ENCODE measurements around the gene PBRM1. TPM values are rescaled to one million over a fixed set of nuclear protein-coding genes. Genes with fewer than 3 reads are reported as not detected.

The PBRM1 gene
- total and polyA plus RNA-seq, 7 experiments from 2014 or later: 58.4 to 109 (median 76.9) TPM

DNA sequence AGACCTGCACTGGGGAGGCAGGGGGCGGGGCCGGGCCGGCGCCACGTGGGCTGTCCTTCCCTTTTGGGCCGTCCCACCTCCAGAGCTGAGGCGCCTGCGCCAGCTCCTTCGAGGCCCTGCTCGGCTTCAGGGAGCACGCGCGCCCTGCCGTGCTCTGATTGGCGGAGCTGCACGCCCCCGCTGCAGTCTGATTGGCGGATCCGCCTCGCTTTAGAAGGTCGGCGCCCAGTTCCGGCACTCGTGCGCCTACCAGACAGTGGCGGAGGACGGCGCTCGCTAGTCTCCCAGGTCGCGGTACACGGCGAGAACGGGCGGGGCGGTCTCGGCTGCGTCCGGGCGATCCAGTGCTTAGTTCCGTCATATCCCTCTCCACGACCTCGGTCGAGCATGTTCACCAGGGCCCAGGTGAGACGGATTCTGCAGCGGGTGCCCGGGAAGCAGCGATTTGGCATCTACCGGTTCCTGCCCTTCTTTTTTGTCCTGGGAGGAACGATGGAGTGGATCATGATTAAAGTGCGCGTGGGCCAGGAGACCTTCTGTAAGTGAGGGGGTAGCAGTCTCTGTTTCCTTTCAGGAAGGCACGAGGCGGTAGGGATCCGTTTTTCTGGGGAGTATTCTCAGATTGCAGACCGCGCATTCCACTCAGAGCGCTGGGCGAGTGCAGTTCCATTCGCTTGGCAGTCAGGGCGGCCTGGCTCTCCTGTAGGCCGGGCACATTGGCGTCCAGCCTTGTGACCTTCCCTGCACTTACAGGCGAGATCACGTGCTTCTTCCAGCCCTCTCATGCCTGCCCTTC is 149.1 kb downstream of the PBRM1 start, which contains the start of gene UQCC5:
Gene UQCC5 (plus strand): TSS at position 237 of the 796 bp plus-strand sequence. CDS start 151 bp downstream, at position 388.
- CTCF ChIA-PET: interaction anchor here (0.8 kb wide), 1 partner anchor 19 kb away, joined by 3 read pairs; no protein-coding TSS in a partner anchor
- no peaks in the 10 kb centered on the region for H3K27me3 ChIP-seq (ENCODE audit: control insufficient read depth in 2 of 2, insufficient read depth in 2 of 2, low read length in 2 of 2)
- H3K36me3 ChIP-seq (ENCODE audit: control insufficient read depth in 2 of 3, insufficient read depth in 3 of 3, low read length in 3 of 3): no peaks in the 10 kb centered on the region
- Mint-ChIP-seq H3K27ac (peak within 1 kb of the TSS; percentile 96 to 99 (median 98)), H3K36me3 (peaks cover 0 to 19% (median 8%) of the 10 kb centered on the region in 5 donors), H3K27me3 (no peaks in the 10 kb centered on the region), H3K9me3 (peaks cover 0 to 3% (median 0%) of the 10 kb centered on the region in 11 donors), H3K4me3 (peak within 1 kb of the TSS; percentile 96 to 100 (median 99)), H3K4me1 (peaks cover 29 to 66% (median 50%) of the 10 kb centered on the region in 7 donors)
- H3K4me1 ChIP-seq (ENCODE audit: control insufficient read depth in 2 of 2, insufficient read depth in 2 of 2, low read length in 2 of 2): peaks cover 24 to 30% of the 10 kb centered on the region in 2 donors
- peak within 1 kb of the TSS; percentile 67 for H3K4me3 ChIP-seq (ENCODE audit: low read length)
- H3K27ac ChIP-seq (ENCODE audit: low read depth, low read length): peak within 1 kb of the TSS; percentile 85
- no peaks in the 10 kb centered on the region for H3K9me3 ChIP-seq (ENCODE audit: control insufficient read depth in 2 of 3, low read length in 3 of 3)
- peak; percentile 89 to 98 (median 97) for DNase-seq
- POLR2A ChIA-PET: interaction anchor here (0.6 to 1.4 kb wide), 11 partner anchors 8 to 510 kb away, joined by 3 to 8 read pairs (median 3); partner anchors contain the start of gene SFMBT1
- intact Hi-C loops (cut with micrococcal nuclease): loop anchor here (1.0 to 10.0 kb wide), 12 partner anchors 81 to 1036 kb away; partner anchors contain the start of genes NISCH (in 2 of the 2), PBRM1 (in 2 of the 2), SPCS1 (in 2 of the 2) and DCAF1 (in 1 of the 2)
- peak; percentile 95 for ATAC-seq

DNA sequence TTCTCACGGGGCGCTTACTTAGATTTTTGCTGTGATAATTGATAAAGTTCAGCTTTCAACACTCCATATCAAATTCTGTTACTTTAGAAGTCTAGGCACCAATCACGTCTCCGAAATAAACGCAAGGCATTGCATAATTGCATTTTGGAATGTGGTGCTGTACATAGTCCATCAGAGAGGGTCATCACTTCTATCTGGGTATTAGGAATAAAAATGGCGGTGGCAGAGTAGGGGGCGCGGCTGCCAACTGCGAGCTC is 149.7 kb downstream of the PBRM1 start:
- H3K36me3 Mint-ChIP-seq: peaks cover 0 to 19% (median 8%) of the 10 kb centered on the region in 5 donors
- H3K27ac Mint-ChIP-seq: peak overlapping the region; percentile 45 to 99 (median 98)
- no peaks in the 10 kb centered on the region for H3K27me3 Mint-ChIP-seq
- H3K9me3 Mint-ChIP-seq: peaks cover 0 to 3% (median 0%) of the 10 kb centered on the region in 11 donors
- CTCF ChIA-PET: interaction anchor here (0.8 kb wide), 1 partner anchor 18 kb away, joined by 3 read pairs; no protein-coding TSS in a partner anchor
- peaks cover 24 to 30% of the 10 kb centered on the region in 2 donors for H3K4me1 ChIP-seq (ENCODE audit: control insufficient read depth in 2 of 2, insufficient read depth in 2 of 2, low read length in 2 of 2)
- peak overlapping the region; percentile 96 to 100 (median 99) for H3K4me3 Mint-ChIP-seq
- no peak for ATAC-seq
- POLR2A ChIA-PET: interaction anchor here (0.6 to 1.4 kb wide), 10 partner anchors 9 to 510 kb away, joined by 3 to 8 read pairs (median 4); partner anchors contain the start of gene SFMBT1
- no peak for DNase-seq
- intact Hi-C loops (cut with micrococcal nuclease): loop anchor here (1.0 to 10.0 kb wide), 12 partner anchors 81 to 1035 kb away; partner anchors contain the start of genes NISCH (in 2 of the 2), PBRM1 (in 2 of the 2), SPCS1 (in 2 of the 2) and DCAF1 (in 1 of the 2)
- H3K27ac ChIP-seq (ENCODE audit: low read depth, low read length): peak overlapping the region; percentile 43
- H3K4me1 Mint-ChIP-seq: peaks cover 29 to 61% (median 50%) of the 10 kb centered on the region in 7 donors
- peak overlapping the region; percentile 30 for H3K4me3 ChIP-seq (ENCODE audit: low read length)
- no peaks in the 10 kb centered on the region for H3K36me3 ChIP-seq (ENCODE audit: control insufficient read depth in 2 of 3, insufficient read depth in 3 of 3, low read length in 3 of 3)
- no peaks in the 10 kb centered on the region for H3K27me3 ChIP-seq (ENCODE audit: control insufficient read depth in 2 of 2, insufficient read depth in 2 of 2, low read length in 2 of 2)
- H3K9me3 ChIP-seq (ENCODE audit: control insufficient read depth in 2 of 3, low read length in 3 of 3): no peaks in the 10 kb centered on the region

DNA sequence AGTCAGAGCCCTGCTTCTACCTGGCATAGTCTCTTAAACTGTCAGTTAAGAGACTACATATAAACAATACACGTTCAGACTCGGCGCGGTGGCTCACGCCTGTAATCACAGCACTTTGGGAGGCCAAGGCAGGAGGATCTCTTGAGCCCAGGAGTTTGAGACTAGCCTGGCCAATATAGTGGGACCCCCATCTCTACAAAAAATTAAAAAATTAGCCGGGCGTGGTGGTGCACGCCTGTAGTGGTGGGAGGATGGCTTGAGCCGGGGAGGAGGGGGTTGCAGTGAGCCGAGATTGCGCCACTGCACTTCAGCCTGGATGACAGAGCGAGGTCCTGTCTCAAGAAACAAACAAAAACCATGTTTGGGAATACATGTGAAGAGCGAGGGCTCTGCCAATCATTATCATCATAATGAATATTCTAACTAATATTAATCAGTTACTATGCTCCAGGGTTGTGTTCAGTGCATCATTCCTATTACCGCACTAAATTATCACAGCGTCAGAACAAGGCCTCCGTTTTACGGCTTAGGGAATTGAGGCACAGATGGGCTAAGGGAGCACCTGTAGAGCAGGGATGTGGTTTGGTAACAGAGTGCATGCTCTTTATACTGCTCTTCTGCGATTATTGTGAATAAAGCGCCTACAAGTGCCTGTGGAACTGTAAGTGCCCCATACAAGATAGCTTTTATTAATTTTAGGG is 150.2 kb downstream of the PBRM1 start:
- intact Hi-C loops (cut with micrococcal nuclease): loop anchor here (1.0 to 10.0 kb wide), 12 partner anchors 80 to 1035 kb away; partner anchors contain the start of genes NISCH (in 2 of the 2), PBRM1 (in 2 of the 2), SPCS1 (in 2 of the 2) and DCAF1 (in 1 of the 2)
- H3K4me3 Mint-ChIP-seq: peak overlapping the region; percentile 96 to 100 (median 99)
- H3K27ac Mint-ChIP-seq: peak overlapping the region in 8 of 9 donors; percentile 45 to 99 (median 98)
- Histone ChIP-seq H3K36me3 (ENCODE audit: control insufficient read depth in 2 of 3, insufficient read depth in 3 of 3, low read length in 3 of 3) (no peaks in the 10 kb centered on the region), H3K27ac (ENCODE audit: low read depth, low read length) (peak overlapping the region; percentile 43), H3K4me3 (ENCODE audit: low read length) (peak overlapping the region; percentile 30), H3K27me3 (ENCODE audit: control insufficient read depth in 2 of 2, insufficient read depth in 2 of 2, low read length in 2 of 2) (no peaks in the 10 kb centered on the region), H3K4me1 (ENCODE audit: control insufficient read depth in 2 of 2, insufficient read depth in 2 of 2, low read length in 2 of 2) (peaks cover 24 to 30% of the 10 kb centered on the region in 2 donors), H3K9me3 (ENCODE audit: control insufficient read depth in 2 of 3, low read length in 3 of 3) (no peaks in the 10 kb centered on the region)
- CTCF ChIA-PET: interaction anchor here (0.8 kb wide), 1 partner anchor 18 kb away, joined by 3 read pairs; no protein-coding TSS in a partner anchor
- DNase-seq (peak in 1 of 9 donors; percentile 20), ATAC-seq (no peak)
- H3K27me3 Mint-ChIP-seq: no peaks in the 10 kb centered on the region
- H3K36me3 Mint-ChIP-seq: peaks cover 0 to 19% (median 8%) of the 10 kb centered on the region in 5 donors
- peaks cover 0 to 3% (median 0%) of the 10 kb centered on the region in 11 donors for H3K9me3 Mint-ChIP-seq
- POLR2A ChIA-PET: interaction anchor here (0.6 to 1.4 kb wide), 10 partner anchors 10 to 511 kb away, joined by 3 to 8 read pairs (median 4); partner anchors contain the start of gene SFMBT1
- H3K4me1 Mint-ChIP-seq: peaks cover 29 to 56% (median 45%) of the 10 kb centered on the region in 7 donors

DNA sequence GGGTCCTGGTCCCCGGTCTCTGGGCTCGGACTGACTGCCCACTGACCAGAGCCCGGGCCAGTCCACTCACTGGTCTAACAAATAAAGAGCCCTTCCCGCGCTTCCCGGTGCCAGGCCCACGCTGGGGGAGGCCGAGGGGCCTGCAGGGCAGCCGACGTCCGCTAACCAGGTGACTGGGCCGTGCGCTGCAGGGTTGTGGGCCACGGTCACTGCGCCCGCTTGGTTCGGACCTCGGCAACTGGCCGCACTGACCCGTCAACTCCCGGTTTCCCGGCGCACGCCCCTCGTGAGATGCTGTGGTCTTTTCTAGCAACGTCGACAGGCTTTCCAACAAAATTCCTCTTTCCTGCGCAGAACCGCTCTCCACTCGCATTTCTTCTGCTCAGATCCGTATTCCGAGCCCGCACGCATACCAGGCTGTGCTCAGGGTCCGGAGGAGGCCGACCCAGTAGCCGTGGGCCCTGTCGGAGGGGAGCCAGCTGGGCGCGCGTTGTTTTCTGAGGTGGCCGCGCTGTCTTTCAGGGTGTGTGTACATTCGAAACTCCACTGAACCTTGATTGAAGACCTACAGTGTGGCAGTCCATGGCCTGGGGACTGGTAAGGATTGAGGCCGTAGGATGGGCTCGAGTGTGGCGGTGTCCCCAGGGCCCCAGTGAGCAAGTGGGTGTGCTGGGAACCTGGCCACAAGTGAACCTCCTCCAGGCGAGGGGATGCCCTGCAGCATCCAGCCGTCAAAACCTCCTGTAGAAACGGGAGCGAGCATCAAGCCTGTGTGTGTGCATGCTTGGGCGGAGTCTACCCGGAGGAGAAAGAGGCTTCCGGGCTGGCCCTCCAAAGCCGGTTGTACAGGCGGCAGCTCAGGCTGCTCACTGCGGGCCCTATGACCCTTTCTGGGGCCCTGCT is 151.2 kb downstream of the PBRM1 start:
- POLR2A ChIA-PET: no interaction called here
- peaks cover 0 to 19% (median 8%) of the 10 kb centered on the region in 5 donors for H3K36me3 Mint-ChIP-seq
- H3K4me1 ChIP-seq (ENCODE audit: control insufficient read depth in 2 of 2, insufficient read depth in 2 of 2, low read length in 2 of 2): peaks cover 24% of the 10 kb centered on the region in 2 donors
- intact Hi-C loops (cut with micrococcal nuclease): loop anchor here in 1 of 2 donors (10.0 kb wide), 3 partner anchors 260 to 850 kb away; partner anchors contain the start of genes RPL29 and WDR82
- ATAC-seq (no peak), DNase-seq (peak in 2 of 9 donors; percentile 5 to 20)
- no peaks in the 10 kb centered on the region for H3K27me3 Mint-ChIP-seq
- H3K4me1 Mint-ChIP-seq: peaks cover 27 to 46% (median 39%) of the 10 kb centered on the region in 7 donors
- peak overlapping the region; percentile 53 to 100 (median 84) for H3K4me3 Mint-ChIP-seq
- CTCF ChIA-PET: no interaction called here
- no peak overlapping the region for H3K4me3 ChIP-seq (ENCODE audit: low read length)
- no peaks in the 10 kb centered on the region for H3K9me3 ChIP-seq (ENCODE audit: control insufficient read depth in 2 of 3, low read length in 3 of 3)
- no peaks in the 10 kb centered on the region for H3K36me3 ChIP-seq (ENCODE audit: control insufficient read depth in 2 of 3, insufficient read depth in 3 of 3, low read length in 3 of 3)
- H3K9me3 Mint-ChIP-seq: peaks cover 0 to 3% (median 0%) of the 10 kb centered on the region in 11 donors
- no peaks in the 10 kb centered on the region for H3K27me3 ChIP-seq (ENCODE audit: control insufficient read depth in 2 of 2, insufficient read depth in 2 of 2, low read length in 2 of 2)
- H3K27ac ChIP-seq (ENCODE audit: low read depth, low read length): no peak overlapping the region
- H3K27ac Mint-ChIP-seq: peak overlapping the region in 6 of 9 donors; percentile 34 to 75 (median 62)

DNA sequence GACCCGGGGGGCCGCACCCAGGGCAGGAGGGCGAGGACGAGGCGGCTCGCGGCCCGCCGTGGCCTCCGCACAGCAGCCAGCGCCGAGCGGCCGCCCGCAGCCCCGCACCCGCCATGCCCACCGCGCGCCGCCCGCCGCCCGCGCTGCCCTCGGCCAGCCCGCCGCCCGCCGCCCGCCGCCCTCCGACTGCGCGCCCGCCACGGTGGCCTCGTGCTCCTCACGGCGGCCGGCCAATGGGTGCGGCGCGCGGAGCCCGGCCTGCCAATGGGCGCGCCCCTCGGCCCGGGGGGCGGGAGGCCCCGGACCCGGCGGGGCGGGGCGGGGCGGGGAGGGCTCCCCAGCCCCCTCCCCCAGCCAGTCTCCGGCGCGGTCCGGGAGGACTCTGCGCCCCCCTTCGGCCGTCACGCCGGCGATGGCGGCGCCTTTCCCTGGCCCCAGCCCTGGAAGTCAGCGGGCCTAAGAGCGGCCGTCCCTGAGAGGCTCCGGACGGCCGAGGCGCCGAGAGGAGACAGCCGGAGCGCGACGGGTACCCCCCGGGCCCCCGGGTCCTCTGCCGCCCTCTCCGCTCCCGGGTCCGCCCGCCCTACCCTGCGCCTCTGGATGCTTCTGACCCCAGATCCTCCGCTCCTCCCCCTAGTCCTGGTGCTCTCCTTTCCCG is 152.0 kb downstream of the PBRM1 start, which contains the start of gene NT5DC2:
Gene NT5DC2 (minus strand): TSS at position 235 of the 658 bp plus-strand sequence. CDS start 120 bp downstream, at position 115.
- no peaks in the 10 kb centered on the region for H3K36me3 ChIP-seq (ENCODE audit: control insufficient read depth in 2 of 3, insufficient read depth in 3 of 3, low read length in 3 of 3)
- Mint-ChIP-seq H3K9me3 (peaks cover 0 to 2% (median 0%) of the 10 kb centered on the region in 11 donors), H3K4me3 (peak within 1 kb of the TSS; percentile 74 to 100 (median 84)), H3K27ac (peak within 1 kb of the TSS in 5 of 9 donors; percentile 55 to 75 (median 64)), H3K36me3 (peaks cover 0 to 12% (median under 1%) of the 10 kb centered on the region in 5 donors), H3K4me1 (peaks cover 20 to 38% (median 31%) of the 10 kb centered on the region in 7 donors), H3K27me3 (no peaks in the 10 kb centered on the region)
- DNase-seq (peak; percentile 34 to 84 (median 46)), ATAC-seq (peak; percentile 36)
- peak within 1 kb of the TSS; percentile 15 for H3K4me3 ChIP-seq (ENCODE audit: low read length)
- H3K27ac ChIP-seq (ENCODE audit: low read depth, low read length): no peak within 1 kb of the TSS
- H3K9me3 ChIP-seq (ENCODE audit: control insufficient read depth in 2 of 3, low read length in 3 of 3): no peaks in the 10 kb centered on the region
- ChIA-PET POLR2A (no interaction called here), CTCF (no interaction called here)
- H3K27me3 ChIP-seq (ENCODE audit: control insufficient read depth in 2 of 2, insufficient read depth in 2 of 2, low read length in 2 of 2): no peaks in the 10 kb centered on the region
- H3K4me1 ChIP-seq (ENCODE audit: control insufficient read depth in 2 of 2, insufficient read depth in 2 of 2, low read length in 2 of 2): peaks cover 17% of the 10 kb centered on the region in 2 donors
- intact Hi-C loops (cut with micrococcal nuclease): loop anchor here in 1 of 2 donors (10.0 kb wide), 3 partner anchors 259 to 849 kb away; partner anchors contain the start of genes RPL29 and WDR82
